HEK293 (cell line): ENCODE results near the gene SPRR2B.
A peak's percentile ranks its signal among the peaks of the same experiment; 100 is the strongest.

ENCODE experiments used
- CTCF ChIA-PET: fragments of 350-600 bp; formaldehyde crosslinking; extraction: SDS; loops from one replicate; lab custom pipeline; 2021; ENCODE audit warnings: antibody characterized with exemption; lab: Yijun Ruan, JAX
- POLR2A ChIA-PET: fragments of 300-600 bp; formaldehyde crosslinking; extraction: SDS; loops from one replicate; lab custom pipeline; 2020; ENCODE audit warnings: antibody characterized with exemption, inconsistent platforms; lab: Yijun Ruan, JAX
- H3K27ac ChIP-seq: fragments of 200-500 bp; sonication (Bioruptor generic); 2 replicates; pipeline ENCODE4 v1.5.1; 2014; ENCODE audit warnings: low read depth, low read length, control low read depth, inconsistent platforms; ENCODE audit errors: extremely low read depth
- H3K36me3 ChIP-seq, 2 experiments: fragments of 200-500 bp in 1 of 2; sonication (Bioruptor generic) in 1 of 2; 1 replicate in 1 of 2; 2 replicates in 1 of 2; pipeline ENCODE4 v1.5.1; 2014 to 2017; ENCODE audit warnings: inconsistent platforms in 2 of 2, low read length in 2 of 2; ENCODE audit not compliant: control insufficient read depth in 2 of 2, insufficient read depth in 1 of 2
- H3K4me1 ChIP-seq: fragments of 200-500 bp; sonication (Bioruptor generic); 2 replicates; pipeline ENCODE4 v1.5.1; 2014; ENCODE audit warnings: mild to moderate bottlenecking, low read length, inconsistent platforms; ENCODE audit not compliant: control insufficient read depth, insufficient read depth
- H3K4me3 ChIP-seq: 2 replicates; pipeline ENCODE4 v1.5.1; 2011; ENCODE audit warnings: low read depth, mild to moderate bottlenecking, control low read depth, low read length, moderate library complexity
- H3K9me3 ChIP-seq: fragments of 200-500 bp; sonication (Bioruptor generic); 2 replicates; pipeline ENCODE4 v1.5.1; 2014; ENCODE audit warnings: low read depth, low read length, inconsistent platforms; ENCODE audit not compliant: control insufficient read depth, insufficient read depth
- IKZF3 ChIP-seq: fragments of 450-650 bp; IDR thresholded peaks from 2 replicates; pipeline ENCODE4 v1.5.0; 2018; ENCODE audit warnings: missing biosample characterization, mild to moderate bottlenecking, missing genetic modification characterization, moderate library complexity
- KLF16 ChIP-seq: fragments of 450-650 bp; formaldehyde crosslinking; IDR thresholded peaks from 2 replicates; pipeline ENCODE4 v1.5.1; 2017; ENCODE audit warnings: missing biosample characterization, missing genetic modification characterization
- MEIS1 ChIP-seq: sonication (generic); formaldehyde crosslinking; IDR thresholded peaks from 2 replicates; pipeline ENCODE4 v1.8.1; 2022; ENCODE audit warnings: missing genetic modification reagents, mild to moderate bottlenecking, borderline replicate concordance
- MYNN ChIP-seq: fragments of 450-650 bp; formaldehyde crosslinking; IDR thresholded peaks from 2 replicates; pipeline ENCODE4 v1.5.1; 2016; ENCODE audit warnings: missing biosample characterization, missing genetic modification characterization, borderline replicate concordance
- TCF7L2 ChIP-seq: IDR thresholded peaks from 2 replicates; pipeline ENCODE4 v1.6.1; 2011; ENCODE audit warnings: low read depth, mild to moderate bottlenecking, inconsistent platforms, low read length, moderate library complexity, borderline replicate concordance
- ZBTB1 ChIP-seq: fragments of 450-650 bp; formaldehyde crosslinking; IDR thresholded peaks from 2 replicates; pipeline ENCODE4 v1.5.1; 2016; ENCODE audit warnings: missing biosample characterization, missing genetic modification characterization
- ZNF133 ChIP-seq: fragments of 450-650 bp; formaldehyde crosslinking; IDR thresholded peaks from 2 replicates; pipeline ENCODE4 v1.5.1; 2016; ENCODE audit warnings: missing biosample characterization, missing genetic modification characterization
- ZNF2 ChIP-seq: fragments of 450-650 bp; formaldehyde crosslinking; IDR thresholded peaks from 2 replicates; pipeline ENCODE4 v1.5.1; 2016; ENCODE audit warnings: missing biosample characterization, missing genetic modification characterization
- ZNF202 ChIP-seq: fragments of 450-650 bp; formaldehyde crosslinking; IDR thresholded peaks from 2 replicates; pipeline ENCODE4 v1.5.1; 2016; ENCODE audit warnings: missing biosample characterization, missing genetic modification characterization, borderline replicate concordance
- ZNF24 ChIP-seq: fragments of 450-650 bp; formaldehyde crosslinking; IDR thresholded peaks from 2 replicates; pipeline ENCODE4 v1.5.1; 2016; ENCODE audit warnings: missing biosample characterization, missing genetic modification characterization
- ZNF292 ChIP-seq: fragments of 450-650 bp; formaldehyde crosslinking; IDR thresholded peaks from 2 replicates; pipeline ENCODE4 v1.5.1; 2016; ENCODE audit warnings: low read depth, missing biosample characterization, missing genetic modification characterization, borderline replicate concordance
- ZNF426 ChIP-seq: fragments of 450-650 bp; formaldehyde crosslinking; IDR thresholded peaks from 2 replicates; pipeline ENCODE4 v1.5.1; 2017; ENCODE audit warnings: missing biosample characterization, missing genetic modification characterization, mild to moderate bottlenecking, inconsistent platforms, moderate library complexity
- ZNF514 ChIP-seq: fragments of 450-650 bp; formaldehyde crosslinking; IDR thresholded peaks from 2 replicates; pipeline ENCODE4 v1.5.1; 2016; ENCODE audit warnings: missing biosample characterization, missing genetic modification characterization
- ZNF621 ChIP-seq: fragments of 450-650 bp; formaldehyde crosslinking; IDR thresholded peaks from 2 replicates; pipeline ENCODE4 v1.5.1; 2017; ENCODE audit warnings: missing biosample characterization, missing genetic modification characterization
- ZNF629 ChIP-seq: fragments of 450-650 bp; formaldehyde crosslinking; IDR thresholded peaks from 2 replicates; pipeline ENCODE4 v1.5.1; 2017; ENCODE audit warnings: missing biosample characterization, missing genetic modification characterization
- ZNF654 ChIP-seq: fragments of 450-650 bp; formaldehyde crosslinking; IDR thresholded peaks from 2 replicates; pipeline ENCODE4 v1.5.1; 2016; ENCODE audit warnings: low read depth, missing biosample characterization, missing genetic modification characterization
- ZNF660 ChIP-seq: fragments of 450-650 bp; IDR thresholded peaks from 2 replicates; pipeline ENCODE4 v1.5.1; 2018; ENCODE audit warnings: missing biosample characterization, mild to moderate bottlenecking, missing genetic modification characterization
- ZNF664 ChIP-seq: fragments of 450-650 bp; formaldehyde crosslinking; IDR thresholded peaks from 2 replicates; pipeline ENCODE4 v1.5.1; 2016; ENCODE audit warnings: missing biosample characterization, missing genetic modification characterization
- ZNF843 ChIP-seq: fragments of 450-650 bp; formaldehyde crosslinking; IDR thresholded peaks from 2 replicates; pipeline ENCODE4 v1.5.1; 2016; ENCODE audit warnings: missing biosample characterization, missing genetic modification characterization
- TF ChIP-seq, protein P1 (sequence below): fragments of 450-650 bp; formaldehyde crosslinking; IDR thresholded peaks from 2 replicates; pipeline ENCODE4 v1.5.1; 2016; ENCODE audit warnings: missing biosample characterization, missing genetic modification characterization
- TF ChIP-seq, protein P2 (sequence below): fragments of 450-650 bp; formaldehyde crosslinking; IDR thresholded peaks from 2 replicates; pipeline ENCODE4 v1.5.1; 2016; ENCODE audit warnings: missing biosample characterization, missing genetic modification characterization
- TF ChIP-seq, protein P3 (sequence below): fragments of 450-650 bp; formaldehyde crosslinking; IDR thresholded peaks from 2 replicates; pipeline ENCODE4 v1.5.1; 2016; ENCODE audit warnings: missing biosample characterization, missing genetic modification characterization
- TF ChIP-seq, protein P4 (sequence below): fragments of 450-650 bp; formaldehyde crosslinking; IDR thresholded peaks from 2 replicates; pipeline ENCODE4 v1.5.1; 2016; ENCODE audit warnings: missing biosample characterization, missing genetic modification characterization

The SPRR2B gene

DNA sequence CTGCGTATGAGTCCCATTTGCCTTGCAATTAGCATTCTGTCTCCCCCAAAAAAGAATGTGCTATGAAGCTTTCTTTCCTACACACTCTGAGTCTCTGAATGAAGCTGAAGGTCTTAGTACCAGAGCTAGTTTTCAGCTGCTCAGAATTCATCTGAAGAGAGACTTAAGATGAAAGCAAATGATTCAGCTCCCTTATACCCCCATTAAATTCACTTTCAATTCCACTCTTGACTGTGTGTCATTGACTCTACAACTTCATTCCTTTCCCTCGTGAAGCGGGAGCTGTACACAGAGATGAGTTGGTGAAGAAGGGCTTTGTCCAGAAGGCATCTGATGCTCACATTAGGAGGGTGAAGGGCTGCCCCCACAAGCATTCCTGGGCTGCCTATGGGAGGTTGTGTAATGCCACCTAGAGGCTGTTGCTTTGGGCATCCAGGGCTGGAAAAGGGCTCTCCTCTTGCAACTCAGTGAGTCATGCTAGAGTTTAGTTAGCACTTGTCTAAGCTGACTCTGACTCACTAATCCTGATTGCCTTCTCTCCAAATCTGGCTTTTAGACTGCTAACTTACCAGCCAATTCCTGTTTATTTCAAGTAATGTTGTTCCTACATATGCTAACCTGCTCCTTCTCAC is 38.6 kb downstream of the SPRR2B start:
- H3K36me3 ChIP-seq = no peaks in the 10 kb centered on the region
- TF ChIP-seq ZNF654 (tag by site-specific recombination) (peak; percentile 15; the same call in 1 of the 2 replicates), MEIS1 (CRISPR knock-in tag) (no peak), IKZF3 (tag by site-specific recombination) (no peak), ZNF660 (tag by site-specific recombination) (peak; percentile 81; the same call in 1 of the 2 replicates), TCF7L2 (no peak)
- no peaks in the 10 kb centered on the region for H3K9me3 ChIP-seq
- no peak overlapping the region for H3K4me3 ChIP-seq
- no peak overlapping the region for H3K27ac ChIP-seq
- ChIA-PET POLR2A (no interaction called here), CTCF (interaction anchor here (1.1 to 1.6 kb wide), 7 partner anchors 9 to 162 kb away, joined by 3 to 6 read pairs (median 4); partner anchors contain the start of genes SMCP and SPRR2D)
- H3K4me1 ChIP-seq = no peaks in the 10 kb centered on the region

DNA sequence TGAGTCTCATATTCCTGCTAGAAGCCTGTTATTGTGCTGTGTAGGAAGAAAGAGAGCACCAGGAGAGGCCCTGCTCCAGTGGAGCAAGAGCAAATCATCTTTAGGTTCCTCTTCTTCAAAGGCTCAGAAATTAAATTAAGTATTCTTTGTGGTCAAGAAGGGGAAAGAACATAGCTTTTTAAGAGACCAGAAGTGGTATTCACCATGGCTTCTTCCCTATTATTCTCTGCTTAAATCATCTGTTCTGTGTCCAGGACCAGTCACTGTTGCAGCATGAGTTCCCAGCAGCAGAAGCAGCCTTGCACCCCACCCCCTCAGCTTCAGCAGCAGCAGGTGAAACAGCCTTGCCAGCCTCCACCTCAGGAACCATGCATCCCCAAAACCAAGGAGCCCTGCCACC is 39.3 kb downstream of the SPRR2B start:
- POLR2A ChIA-PET = no interaction called here
- no peak overlapping the region for H3K27ac ChIP-seq
- CTCF ChIA-PET = interaction anchor here (1.1 to 1.6 kb wide), 8 partner anchors 10 to 162 kb away, joined by 3 to 6 read pairs (median 4); partner anchors contain the start of genes SMCP and SPRR2D
- TF ChIP-seq ZNF621 (tag by site-specific recombination) (no peak), ZNF2 (tag by site-specific recombination) (no peak), ZNF24 (tag by site-specific recombination) (no peak), ZNF426 (tag by site-specific recombination) (no peak), ZNF664 (tag by site-specific recombination) (no peak), ZNF202 (tag by site-specific recombination) (no peak), ZNF133 (tag by site-specific recombination) (no peak), ZBTB1 (tag by site-specific recombination) (no peak), ZNF292 (tag by site-specific recombination) (no peak), MYNN (tag by site-specific recombination) (no peak), ZNF514 (tag by site-specific recombination) (no peak), ZNF629 (tag by site-specific recombination) (no peak), KLF16 (no peak), ZNF843 (no peak)
- TF ChIP-seq, protein P1, sequence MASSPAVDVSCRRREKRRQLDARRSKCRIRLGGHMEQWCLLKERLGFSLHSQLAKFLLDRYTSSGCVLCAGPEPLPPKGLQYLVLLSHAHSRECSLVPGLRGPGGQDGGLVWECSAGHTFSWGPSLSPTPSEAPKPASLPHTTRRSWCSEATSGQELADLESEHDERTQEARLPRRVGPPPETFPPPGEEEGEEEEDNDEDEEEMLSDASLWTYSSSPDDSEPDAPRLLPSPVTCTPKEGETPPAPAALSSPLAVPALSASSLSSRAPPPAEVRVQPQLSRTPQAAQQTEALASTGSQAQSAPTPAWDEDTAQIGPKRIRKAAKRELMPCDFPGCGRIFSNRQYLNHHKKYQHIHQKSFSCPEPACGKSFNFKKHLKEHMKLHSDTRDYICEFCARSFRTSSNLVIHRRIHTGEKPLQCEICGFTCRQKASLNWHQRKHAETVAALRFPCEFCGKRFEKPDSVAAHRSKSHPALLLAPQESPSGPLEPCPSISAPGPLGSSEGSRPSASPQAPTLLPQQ (tag by site-specific recombination) = no peak
- TF ChIP-seq, protein P2, sequence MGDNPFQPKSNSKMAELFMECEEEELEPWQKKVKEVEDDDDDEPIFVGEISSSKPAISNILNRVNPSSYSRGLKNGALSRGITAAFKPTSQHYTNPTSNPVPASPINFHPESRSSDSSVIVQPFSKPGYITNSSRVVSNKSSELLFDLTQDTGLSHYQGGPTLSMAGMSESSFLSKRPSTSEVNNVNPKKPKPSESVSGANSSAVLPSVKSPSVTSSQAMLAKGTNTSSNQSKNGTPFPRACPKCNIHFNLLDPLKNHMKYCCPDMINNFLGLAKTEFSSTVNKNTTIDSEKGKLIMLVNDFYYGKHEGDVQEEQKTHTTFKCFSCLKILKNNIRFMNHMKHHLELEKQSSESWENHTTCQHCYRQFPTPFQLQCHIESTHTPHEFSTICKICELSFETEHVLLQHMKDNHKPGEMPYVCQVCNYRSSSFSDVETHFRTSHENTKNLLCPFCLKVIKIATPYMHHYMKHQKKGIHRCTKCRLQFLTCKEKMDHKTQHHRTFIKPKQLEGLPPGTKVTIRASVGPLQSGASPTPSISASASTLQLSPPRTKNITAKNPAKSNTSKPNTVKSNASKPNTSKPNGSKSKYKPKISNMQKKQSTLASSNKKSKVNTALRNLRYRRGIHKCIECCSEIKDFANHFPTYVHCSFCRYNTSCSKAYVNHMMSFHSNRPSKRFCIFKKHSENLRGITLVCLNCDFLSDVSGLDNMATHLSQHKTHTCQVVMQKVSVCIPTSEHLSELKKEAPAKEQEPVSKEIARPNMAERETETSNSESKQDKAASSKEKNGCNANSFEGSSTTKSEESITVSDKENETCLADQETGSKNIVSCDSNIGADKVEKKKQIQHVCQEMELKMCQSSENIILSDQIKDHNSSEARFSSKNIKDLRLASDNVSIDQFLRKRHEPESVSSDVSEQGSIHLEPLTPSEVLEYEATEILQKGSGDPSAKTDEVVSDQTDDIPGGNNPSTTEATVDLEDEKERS (tag by site-specific recombination) = no peak
- TF ChIP-seq, protein P3, sequence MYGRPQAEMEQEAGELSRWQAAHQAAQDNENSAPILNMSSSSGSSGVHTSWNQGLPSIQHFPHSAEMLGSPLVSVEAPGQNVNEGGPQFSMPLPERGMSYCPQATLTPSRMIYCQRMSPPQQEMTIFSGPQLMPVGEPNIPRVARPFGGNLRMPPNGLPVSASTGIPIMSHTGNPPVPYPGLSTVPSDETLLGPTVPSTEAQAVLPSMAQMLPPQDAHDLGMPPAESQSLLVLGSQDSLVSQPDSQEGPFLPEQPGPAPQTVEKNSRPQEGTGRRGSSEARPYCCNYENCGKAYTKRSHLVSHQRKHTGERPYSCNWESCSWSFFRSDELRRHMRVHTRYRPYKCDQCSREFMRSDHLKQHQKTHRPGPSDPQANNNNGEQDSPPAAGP (tag by site-specific recombination) = no peak
- TF ChIP-seq, protein P4, sequence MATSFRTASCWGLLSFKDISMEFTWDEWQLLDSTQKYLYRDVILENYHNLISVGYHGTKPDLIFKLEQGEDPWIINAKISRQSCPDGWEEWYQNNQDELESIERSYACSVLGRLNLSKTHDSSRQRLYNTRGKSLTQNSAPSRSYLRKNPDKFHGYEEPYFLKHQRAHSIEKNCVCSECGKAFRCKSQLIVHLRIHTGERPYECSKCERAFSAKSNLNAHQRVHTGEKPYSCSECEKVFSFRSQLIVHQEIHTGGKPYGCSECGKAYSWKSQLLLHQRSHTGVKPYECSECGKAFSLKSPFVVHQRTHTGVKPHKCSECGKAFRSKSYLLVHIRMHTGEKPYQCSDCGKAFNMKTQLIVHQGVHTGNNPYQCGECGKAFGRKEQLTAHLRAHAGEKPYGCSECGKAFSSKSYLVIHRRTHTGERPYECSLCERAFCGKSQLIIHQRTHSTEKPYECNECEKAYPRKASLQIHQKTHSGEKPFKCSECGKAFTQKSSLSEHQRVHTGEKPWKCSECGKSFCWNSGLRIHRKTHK (tag by site-specific recombination) = no peak

More for the DNA sequence above, 39.3 kb downstream of the SPRR2B start:
- Histone ChIP-seq H3K4me1 (no peaks in the 10 kb centered on the region), H3K36me3 (no peaks in the 10 kb centered on the region), H3K9me3 (no peaks in the 10 kb centered on the region), H3K4me3 (no peak overlapping the region)
